AG09309 (cell line): ENCODE data around the gene STK39.

ENCODE experiments used
- DNase-seq: peaks from one replicate; pipeline ENCODE4 v3.0.0-alpha.2; 2010; ENCODE audit warnings: low read depth
- H3K4me3 ChIP-seq: 2 replicates; pipeline ENCODE4 v1.5.1; 2011; ENCODE audit warnings: mild to moderate bottlenecking, low read depth, low read length, moderate library complexity; ENCODE audit not compliant: control insufficient read depth
- CTCF ChIP-seq: IDR thresholded peaks from 2 replicates; pipeline ENCODE4 v1.5.1; 2011; ENCODE audit warnings: mild to moderate bottlenecking, low read depth, low read length, inconsistent platforms; ENCODE audit not compliant: insufficient read depth, control insufficient read depth; ENCODE audit errors: missing control alignments

The STK39 gene

GRCh38 chr2:168194784-168195522 lies 52.4 kb downstream of the STK39 start:
- H3K4me3 ChIP-seq, result no peak overlapping the region
- DNase-seq, result no peak
- no peak for TF ChIP-seq CTCF

GRCh38 chr2:168192839-168193616 lies 54.4 kb downstream of the STK39 start:
- no peak for TF ChIP-seq CTCF
- no peak for DNase-seq
- H3K4me3 ChIP-seq, result no peak overlapping the region

GRCh38 chr2:168191955-168192785 lies 55.2 kb downstream of the STK39 start:
- no peak for DNase-seq
- H3K4me3 ChIP-seq, result no peak overlapping the region
- no peak for TF ChIP-seq CTCF

GRCh38 chr2:168190590-168191336 lies 56.6 kb downstream of the STK39 start:
- no peak overlapping the region for H3K4me3 ChIP-seq
- TF ChIP-seq CTCF, result no peak
- no peak for DNase-seq

GRCh38 chr2:168189835-168190569 lies 57.4 kb downstream of the STK39 start:
- H3K4me3 ChIP-seq, result no peak overlapping the region
- DNase-seq, result no peak
- no peak for TF ChIP-seq CTCF
